Ovary (tissue), 9 donors: Measurements from ENCODE around the gene EN2. TPM values are rescaled to one million over a fixed set of nuclear protein-coding genes. Genes with fewer than 3 reads are reported as not detected.

Experiments used
- DNase-seq, 5 donors: peaks; one replicate each; pipeline ENCODE4 v3.0.0-alpha.2; 2019 to 2020
- H3K27ac ChIP-seq, 2 donors: fragments of 200-600 bp; one replicate each; pipeline versions ENCODE4 v1.5.1 to v1.8.0; 2019 to 2022
- H3K27me3 ChIP-seq: fragments of 200-600 bp; one replicate; pipeline ENCODE4 v1.8.0; 2022
- H3K36me3 ChIP-seq: fragments of 200-600 bp; sonication (generic); one replicate; pipeline ENCODE4 v1.5.1; 2019
- H3K4me1 ChIP-seq: one replicate; pipeline ENCODE4 v1.8.1; 2013; ENCODE audit warnings: mild to moderate bottlenecking, moderate library complexity; ENCODE audit not compliant: insufficient read depth
- H3K4me3 ChIP-seq: fragments of 200-600 bp; sonication (generic); one replicate; pipeline ENCODE4 v1.5.1; 2017
- H3K9me3 ChIP-seq, 2 donors: fragments of 200-600 bp in 1 of 2; sonication (generic) in 1 of 2; one replicate each; pipeline versions ENCODE4 v1.5.1 to v1.8.1; 2013 to 2019; ENCODE audit warnings: mild to moderate bottlenecking in 1 of 2, moderate library complexity in 1 of 2
- EP300 ChIP-seq: sonication (generic); formaldehyde crosslinking; IDR thresholded peaks from one replicate; pipeline ENCODE4 v1.6.1; 2017; ENCODE audit warnings: antibody characterized with exemption
- POLR2A ChIP-seq: fragments of 450-650 bp; IDR thresholded peaks from one replicate; pipeline ENCODE4 v1.6.1; 2017; ENCODE audit warnings: antibody characterized with exemption, mild to moderate bottlenecking, moderate library complexity
- WGBS, 3 donors: extraction: QIAGEN DNeasy Blood & Tissue Kit in 1 of 3; methylation state at CpG; one replicate each; pipeline versions ENCODE4 v1.1.5 to v1.1.7; 2013 to 2017; 5-methylcytosine and 5-hydroxymethylcytosine counted together
- intact Hi-C, 4 donors: fragments of 100-400 bp; cut with DNase I; formaldehyde crosslinking; loops; one replicate each; pipeline versions ENCODE4 v1.11.0 to v1.15.1; 2022 to 2023
- polyA plus RNA-seq, 2 donors: library from polyadenylated mRNA; stranded (reverse); fragments of 200-250 nt in 1 of 2; fragments of 350-450 nt in 1 of 2; fragmentation: Illumina TruSeq in 1 of 2; extraction: RNeasy Lipid Tissue Mini Kit (QIAGEN cat#74804) in 1 of 2; gene quantifications; one replicate each; pipeline ENCODE4 v1.2.3, GENCODE V29; 2013 to 2014
- total RNA-seq, 7 donors: library from RNA; depleted of rRNA in 2 of 7; stranded (reverse); fragments of >200 nt in 2 of 7; fragmentation: NEBNext Ultra II Directional in 3 of 7; extraction: Animal tissue kit (Norgen Biotek cat#: 25700) in 3 of 7; gene quantifications; one replicate each; pipeline versions ENCODE4 v1.1.0 to v1.2.4, GENCODE V29; 2016 to 2023
- TF ChIP-seq, protein P1 (sequence below), 3 donors: fragments of 450-650 bp in 2 of 3; fragments of 200-600 bp in 1 of 3; IDR thresholded peaks; one replicate each; pipeline versions ENCODE4 v1.5.1 to v1.8.0; 2016 to 2022; ENCODE audit warnings: antibody characterized with exemption in 3 of 3, mild to moderate bottlenecking in 1 of 3
- donor health status: DM: no; HTN: no; CAD: no; lungs with moderate emphysema.
- donor health status: DM: no; HTN: no; CAD: no.
- donor health status: Bipolar disorder and iron deficiency.
- donor health status: DM: yes; HTN: yes; CAD: no.
- donor health status: DM: no; HTN: no; CAD: no.
- donor health status: DM: yes; HTN: yes; CAD: no.

EN2 gene
- total and polyA plus RNA-seq, 9 donors = 0.15 to 1.8 (median 0.77) TPM; not detected in 1

- Histone ChIP-seq H3K4me1 (peaks cover 2% of the 10 kb centered on the region), H3K27me3 (peaks cover 5% of the 10 kb centered on the region), H3K9me3 (no peaks in the 10 kb centered on the region), H3K4me3 (no peak overlapping the region), H3K36me3 (no peaks in the 10 kb centered on the region), H3K27ac (no peak overlapping the region)
- no peak for DNase-seq
- 6 to 9% (median 7%) methylated on average over 12 of the region's 12 CpGs for WGBS, 3 donors
- intact Hi-C loops = no loop called here
- TF ChIP-seq, protein P1, sequence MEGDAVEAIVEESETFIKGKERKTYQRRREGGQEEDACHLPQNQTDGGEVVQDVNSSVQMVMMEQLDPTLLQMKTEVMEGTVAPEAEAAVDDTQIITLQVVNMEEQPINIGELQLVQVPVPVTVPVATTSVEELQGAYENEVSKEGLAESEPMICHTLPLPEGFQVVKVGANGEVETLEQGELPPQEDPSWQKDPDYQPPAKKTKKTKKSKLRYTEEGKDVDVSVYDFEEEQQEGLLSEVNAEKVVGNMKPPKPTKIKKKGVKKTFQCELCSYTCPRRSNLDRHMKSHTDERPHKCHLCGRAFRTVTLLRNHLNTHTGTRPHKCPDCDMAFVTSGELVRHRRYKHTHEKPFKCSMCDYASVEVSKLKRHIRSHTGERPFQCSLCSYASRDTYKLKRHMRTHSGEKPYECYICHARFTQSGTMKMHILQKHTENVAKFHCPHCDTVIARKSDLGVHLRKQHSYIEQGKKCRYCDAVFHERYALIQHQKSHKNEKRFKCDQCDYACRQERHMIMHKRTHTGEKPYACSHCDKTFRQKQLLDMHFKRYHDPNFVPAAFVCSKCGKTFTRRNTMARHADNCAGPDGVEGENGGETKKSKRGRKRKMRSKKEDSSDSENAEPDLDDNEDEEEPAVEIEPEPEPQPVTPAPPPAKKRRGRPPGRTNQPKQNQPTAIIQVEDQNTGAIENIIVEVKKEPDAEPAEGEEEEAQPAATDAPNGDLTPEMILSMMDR (IDR thresholded peaks at IDR 0.05) = no peak
Observed at GRCh38 chr7:155469311-155470185, 11.6 kb downstream of the EN2 start.

DNA sequence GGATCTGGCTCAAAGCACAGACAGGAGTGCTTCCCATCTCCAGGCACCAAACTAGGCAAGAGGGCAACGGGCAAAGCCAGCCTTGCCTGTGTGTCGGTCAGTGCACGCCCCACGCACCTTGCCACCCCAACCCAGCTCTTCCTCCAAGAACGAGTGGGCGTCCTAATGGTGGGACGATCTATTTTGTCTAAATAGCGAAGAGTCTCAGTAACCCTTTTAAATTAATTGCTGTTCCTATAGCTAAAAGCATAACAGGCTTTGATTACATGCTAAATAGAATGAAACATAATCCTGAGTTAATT is 12.2 kb downstream of the EN2 start:
- H3K9me3 ChIP-seq = no peaks in the 10 kb centered on the region
- no peak for DNase-seq
- intact Hi-C loops = no loop called here
- TF ChIP-seq POLR2A = no peak
- no peaks in the 10 kb centered on the region for H3K36me3 ChIP-seq
- no peak overlapping the region for H3K4me3 ChIP-seq
- 16 to 23% (median 19%) methylated on average over 8 of the region's 8 CpGs for WGBS, 3 donors
- H3K27ac ChIP-seq = no peak overlapping the region
- peaks cover 5% of the 10 kb centered on the region for H3K27me3 ChIP-seq
- H3K4me1 ChIP-seq = peaks cover 2% of the 10 kb centered on the region

DNA sequence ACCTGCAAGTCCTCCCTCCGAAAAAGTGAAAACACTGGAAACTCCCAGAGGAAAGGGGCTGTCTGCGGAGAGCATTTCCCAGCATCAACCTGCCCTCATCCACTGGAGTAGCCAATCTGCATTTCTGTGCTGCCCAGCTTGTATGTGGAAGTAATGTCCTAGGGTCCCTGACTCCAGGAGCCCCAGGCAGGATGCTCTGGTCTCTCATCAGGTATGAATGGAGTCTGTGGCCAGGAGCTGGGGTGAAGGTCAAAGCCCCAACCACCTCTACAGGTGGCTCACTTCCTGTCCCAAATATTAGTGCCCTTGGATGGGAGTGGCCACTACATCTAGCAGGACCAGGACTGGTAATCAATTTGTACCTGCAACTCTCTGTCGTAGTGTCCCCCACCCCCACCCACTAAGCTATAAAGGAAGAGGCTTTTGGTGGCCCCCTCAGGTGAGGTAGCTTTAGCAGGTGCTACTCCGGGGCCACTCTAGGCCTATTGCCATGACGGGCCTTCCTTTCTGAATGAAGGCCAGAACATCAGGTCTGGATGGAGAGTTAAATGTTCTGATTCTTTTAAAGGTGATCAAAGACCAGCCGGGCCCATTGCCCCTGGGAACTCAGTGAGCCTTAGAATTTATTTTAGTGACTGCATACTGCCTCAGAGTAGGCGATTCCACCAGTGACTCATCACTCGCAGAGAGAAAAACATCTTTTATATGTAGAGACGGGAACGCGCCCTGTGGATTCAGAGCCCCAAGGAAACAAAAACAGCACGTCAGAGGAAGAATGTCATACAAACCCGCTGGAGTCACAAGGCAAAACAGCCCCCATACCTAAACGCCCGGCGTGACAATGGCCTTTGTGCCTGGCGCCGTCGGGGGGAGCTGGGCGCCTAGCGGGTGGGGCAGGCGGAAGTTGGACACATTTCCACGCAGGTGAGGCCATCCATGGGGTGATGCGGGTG is 13.0 kb downstream of the EN2 start:
- Histone ChIP-seq H3K27me3 (no peaks in the 10 kb centered on the region), H3K9me3 (peaks cover 0 to 6% of the 10 kb centered on the region in 2 donors), H3K36me3 (no peaks in the 10 kb centered on the region), H3K4me3 (no peak overlapping the region), H3K4me1 (peaks cover 2% of the 10 kb centered on the region), H3K27ac (no peak overlapping the region)
- TF ChIP-seq, protein P1 (IDR thresholded peaks at IDR 0.05) = no peak
- TF ChIP-seq EP300 (no peak), POLR2A (no peak)
- intact Hi-C loops = no loop called here
- DNase-seq = no peak
- WGBS, 3 donors = 3 to 6% (median 3%) methylated on average over 24 of the region's 24 CpGs

GRCh38 chr7:155471718-155472117 is 13.8 kb downstream of the EN2 start:
- Histone ChIP-seq H3K4me3 (no peak overlapping the region), H3K36me3 (no peaks in the 10 kb centered on the region), H3K4me1 (peaks cover 2% of the 10 kb centered on the region), H3K27ac (no peak overlapping the region), H3K9me3 (peaks cover 0 to 12% of the 10 kb centered on the region in 2 donors), H3K27me3 (no peaks in the 10 kb centered on the region)
- DNase-seq = no peak
- TF ChIP-seq EP300 (no peak), POLR2A (no peak)
- TF ChIP-seq, protein P1 (IDR thresholded peaks at IDR 0.05) = no peak
- 11 to 17% (median 13%) methylated on average over 11 of the region's 11 CpGs for WGBS, 3 donors
- intact Hi-C loops = no loop called here
